HepG2 (cell line): ENCODE measurements around the gene PMAIP1.

ENCODE experiments used
- HOXA9 ChIP-seq: sonication (generic); formaldehyde crosslinking; IDR thresholded peaks from 2 replicates; pipeline ENCODE4 v1.8.1; 2022; ENCODE audit warnings: missing genetic modification reagents, mild to moderate bottlenecking, moderate library complexity, borderline replicate concordance
- TAF15 ChIP-seq: fragments of 200-400 bp; formaldehyde crosslinking; IDR thresholded peaks from one replicate; pipeline ENCODE4 v1.6.1; 2018; ENCODE audit warnings: mild to moderate bottlenecking, low read depth, low read length; ENCODE audit not compliant: poor library complexity, severe bottlenecking
- ZNF225 ChIP-seq: sonication (generic); formaldehyde crosslinking; IDR thresholded peaks from 2 replicates; pipeline ENCODE4 v1.4.0; 2020; ENCODE audit warnings: mild to moderate bottlenecking, missing genetic modification reagents
- ZNF496 ChIP-seq: sonication (generic); formaldehyde crosslinking; IDR thresholded peaks from 2 replicates; pipeline ENCODE4 v1.8.1; 2023; ENCODE audit warnings: mild to moderate bottlenecking, moderate library complexity, missing genetic modification reagents; ENCODE audit not compliant: insufficient replicate concordance
- ZSCAN20 ChIP-seq: sonication (generic); formaldehyde crosslinking; IDR thresholded peaks from 2 replicates; pipeline ENCODE4 v1.4.0; 2020; ENCODE audit warnings: missing genetic modification reagents, mild to moderate bottlenecking, borderline replicate concordance
- TF ChIP-seq, protein P1 (sequence below): sonication (generic); formaldehyde crosslinking; IDR thresholded peaks from 2 replicates; pipeline ENCODE4 v1.4.0; 2020; ENCODE audit warnings: missing genetic modification reagents, borderline replicate concordance
- TF ChIP-seq, protein P2 (sequence below): fragments of 450-650 bp; IDR thresholded peaks from 2 replicates; pipeline ENCODE4 v1.6.1; 2017; ENCODE audit warnings: mild to moderate bottlenecking
- TF ChIP-seq, protein P3 (sequence below): sonication (generic); formaldehyde crosslinking; IDR thresholded peaks from 2 replicates; pipeline ENCODE4 v1.5.0; 2020; ENCODE audit warnings: mild to moderate bottlenecking, missing genetic modification reagents, moderate library complexity

DNA sequence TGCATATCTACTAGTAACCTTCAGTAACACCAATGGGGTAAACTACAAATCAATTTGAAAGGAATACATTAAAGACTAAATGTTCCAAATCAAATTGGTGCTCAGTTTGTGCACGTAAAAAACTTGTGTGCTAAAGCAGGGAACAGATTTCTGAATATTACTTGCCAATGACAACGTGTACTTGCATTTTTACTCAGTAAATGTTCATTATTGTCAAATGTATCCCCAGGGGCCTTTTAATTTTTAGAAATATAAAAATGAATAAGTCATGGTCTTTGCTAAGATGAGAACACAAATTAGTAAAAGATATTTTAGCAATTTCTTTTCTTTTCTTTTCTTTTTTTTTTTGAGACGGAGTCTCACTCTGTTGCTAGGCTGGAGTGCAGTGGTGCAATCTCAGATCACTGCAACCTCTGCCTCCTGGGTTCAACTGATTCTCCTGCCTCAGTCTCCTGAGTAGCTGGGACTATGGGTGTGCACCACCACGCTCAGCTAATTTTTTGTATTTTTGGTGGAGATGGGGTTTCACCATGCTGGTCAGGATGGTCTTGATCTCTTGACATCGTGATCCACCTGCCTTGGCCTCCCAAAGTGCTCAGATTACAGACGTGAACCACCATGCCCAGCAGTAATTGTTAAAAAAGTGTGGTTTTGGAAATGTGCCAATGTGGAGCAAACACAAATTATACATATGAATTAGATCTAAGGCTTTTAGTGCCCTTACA is 52.6 kb downstream of the PMAIP1 start:
- TF ChIP-seq TAF15 = no peak
- no peak for TF ChIP-seq ZSCAN20 (CRISPR knock-in tag)
- no peak for TF ChIP-seq HOXA9 (CRISPR knock-in tag)
- no peak for TF ChIP-seq ZNF225 (CRISPR knock-in tag)
- TF ChIP-seq, protein P1, sequence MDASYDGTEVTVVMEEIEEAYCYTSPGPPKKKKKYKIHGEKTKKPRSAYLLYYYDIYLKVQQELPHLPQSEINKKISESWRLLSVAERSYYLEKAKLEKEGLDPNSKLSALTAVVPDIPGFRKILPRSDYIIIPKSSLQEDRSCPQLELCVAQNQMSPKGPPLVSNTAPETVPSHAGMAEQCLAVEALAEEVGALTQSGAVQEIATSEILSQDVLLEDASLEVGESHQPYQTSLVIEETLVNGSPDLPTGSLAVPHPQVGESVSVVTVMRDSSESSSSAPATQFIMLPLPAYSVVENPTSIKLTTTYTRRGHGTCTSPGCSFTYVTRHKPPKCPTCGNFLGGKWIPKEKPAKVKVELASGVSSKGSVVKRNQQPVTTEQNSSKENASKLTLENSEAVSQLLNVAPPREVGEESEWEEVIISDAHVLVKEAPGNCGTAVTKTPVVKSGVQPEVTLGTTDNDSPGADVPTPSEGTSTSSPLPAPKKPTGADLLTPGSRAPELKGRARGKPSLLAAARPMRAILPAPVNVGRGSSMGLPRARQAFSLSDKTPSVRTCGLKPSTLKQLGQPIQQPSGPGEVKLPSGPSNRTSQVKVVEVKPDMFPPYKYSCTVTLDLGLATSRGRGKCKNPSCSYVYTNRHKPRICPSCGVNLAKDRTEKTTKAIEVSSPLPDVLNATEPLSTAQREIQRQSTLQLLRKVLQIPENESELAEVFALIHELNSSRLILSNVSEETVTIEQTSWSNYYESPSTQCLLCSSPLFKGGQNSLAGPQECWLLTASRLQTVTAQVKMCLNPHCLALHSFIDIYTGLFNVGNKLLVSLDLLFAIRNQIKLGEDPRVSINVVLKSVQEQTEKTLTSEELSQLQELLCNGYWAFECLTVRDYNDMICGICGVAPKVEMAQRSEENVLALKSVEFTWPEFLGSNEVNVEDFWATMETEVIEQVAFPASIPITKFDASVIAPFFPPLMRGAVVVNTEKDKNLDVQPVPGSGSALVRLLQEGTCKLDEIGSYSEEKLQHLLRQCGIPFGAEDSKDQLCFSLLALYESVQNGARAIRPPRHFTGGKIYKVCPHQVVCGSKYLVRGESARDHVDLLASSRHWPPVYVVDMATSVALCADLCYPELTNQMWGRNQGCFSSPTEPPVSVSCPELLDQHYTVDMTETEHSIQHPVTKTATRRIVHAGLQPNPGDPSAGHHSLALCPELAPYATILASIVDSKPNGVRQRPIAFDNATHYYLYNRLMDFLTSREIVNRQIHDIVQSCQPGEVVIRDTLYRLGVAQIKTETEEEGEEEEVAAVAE (CRISPR knock-in tag) = no peak
- no peak for TF ChIP-seq ZNF496 (CRISPR knock-in tag)
- TF ChIP-seq, protein P2, sequence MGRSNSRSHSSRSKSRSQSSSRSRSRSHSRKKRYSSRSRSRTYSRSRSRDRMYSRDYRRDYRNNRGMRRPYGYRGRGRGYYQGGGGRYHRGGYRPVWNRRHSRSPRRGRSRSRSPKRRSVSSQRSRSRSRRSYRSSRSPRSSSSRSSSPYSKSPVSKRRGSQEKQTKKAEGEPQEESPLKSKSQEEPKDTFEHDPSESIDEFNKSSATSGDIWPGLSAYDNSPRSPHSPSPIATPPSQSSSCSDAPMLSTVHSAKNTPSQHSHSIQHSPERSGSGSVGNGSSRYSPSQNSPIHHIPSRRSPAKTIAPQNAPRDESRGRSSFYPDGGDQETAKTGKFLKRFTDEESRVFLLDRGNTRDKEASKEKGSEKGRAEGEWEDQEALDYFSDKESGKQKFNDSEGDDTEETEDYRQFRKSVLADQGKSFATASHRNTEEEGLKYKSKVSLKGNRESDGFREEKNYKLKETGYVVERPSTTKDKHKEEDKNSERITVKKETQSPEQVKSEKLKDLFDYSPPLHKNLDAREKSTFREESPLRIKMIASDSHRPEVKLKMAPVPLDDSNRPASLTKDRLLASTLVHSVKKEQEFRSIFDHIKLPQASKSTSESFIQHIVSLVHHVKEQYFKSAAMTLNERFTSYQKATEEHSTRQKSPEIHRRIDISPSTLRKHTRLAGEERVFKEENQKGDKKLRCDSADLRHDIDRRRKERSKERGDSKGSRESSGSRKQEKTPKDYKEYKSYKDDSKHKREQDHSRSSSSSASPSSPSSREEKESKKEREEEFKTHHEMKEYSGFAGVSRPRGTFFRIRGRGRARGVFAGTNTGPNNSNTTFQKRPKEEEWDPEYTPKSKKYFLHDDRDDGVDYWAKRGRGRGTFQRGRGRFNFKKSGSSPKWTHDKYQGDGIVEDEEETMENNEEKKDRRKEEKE = no peak
- TF ChIP-seq, protein P3, sequence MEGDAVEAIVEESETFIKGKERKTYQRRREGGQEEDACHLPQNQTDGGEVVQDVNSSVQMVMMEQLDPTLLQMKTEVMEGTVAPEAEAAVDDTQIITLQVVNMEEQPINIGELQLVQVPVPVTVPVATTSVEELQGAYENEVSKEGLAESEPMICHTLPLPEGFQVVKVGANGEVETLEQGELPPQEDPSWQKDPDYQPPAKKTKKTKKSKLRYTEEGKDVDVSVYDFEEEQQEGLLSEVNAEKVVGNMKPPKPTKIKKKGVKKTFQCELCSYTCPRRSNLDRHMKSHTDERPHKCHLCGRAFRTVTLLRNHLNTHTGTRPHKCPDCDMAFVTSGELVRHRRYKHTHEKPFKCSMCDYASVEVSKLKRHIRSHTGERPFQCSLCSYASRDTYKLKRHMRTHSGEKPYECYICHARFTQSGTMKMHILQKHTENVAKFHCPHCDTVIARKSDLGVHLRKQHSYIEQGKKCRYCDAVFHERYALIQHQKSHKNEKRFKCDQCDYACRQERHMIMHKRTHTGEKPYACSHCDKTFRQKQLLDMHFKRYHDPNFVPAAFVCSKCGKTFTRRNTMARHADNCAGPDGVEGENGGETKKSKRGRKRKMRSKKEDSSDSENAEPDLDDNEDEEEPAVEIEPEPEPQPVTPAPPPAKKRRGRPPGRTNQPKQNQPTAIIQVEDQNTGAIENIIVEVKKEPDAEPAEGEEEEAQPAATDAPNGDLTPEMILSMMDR (CRISPR knock-in tag) = no peak
